Spleen (tissue), 11 donors: ENCODE measurements around the gene SHF. TPM values are rescaled to one million over a fixed set of nuclear protein-coding genes. Genes with fewer than 3 reads are reported as not detected.

ENCODE experiments used
- DNase-seq: peaks from one replicate; pipeline ENCODE4 v3.0.0-alpha.2; 2020
- H3K27ac ChIP-seq, 8 donors: fragments of 200-600 bp; sonication (generic) in 7 of 8; 1 replicate in 4 of 8; 2 replicates in 4 of 8; pipeline versions ENCODE4 v1.5.0 to v1.8.0; 2016 to 2021; ENCODE audit warnings: inconsistent platforms in 4 of 8, mild to moderate bottlenecking in 4 of 8, moderate library complexity in 1 of 8
- H3K27me3 ChIP-seq, 7 donors: fragments of 200-600 bp; sonication (generic) in 6 of 7; replicated peaks in 1 of 7; 1 replicate in 4 of 7; 2 replicates in 3 of 7; pipeline versions ENCODE4 v1.5.0 to v1.8.0; 2016 to 2021; ENCODE audit warnings: inconsistent platforms in 3 of 7, mild to moderate bottlenecking in 1 of 7
- H3K36me3 ChIP-seq, 6 donors: fragments of 200-600 bp; sonication (generic) in 5 of 6; 1 replicate in 4 of 6; 2 replicates in 2 of 6; pipeline versions ENCODE4 v1.5.0 to v1.8.0; 2016 to 2021; ENCODE audit warnings: inconsistent platforms in 2 of 6
- H3K4me1 ChIP-seq, 6 donors: fragments of 200-600 bp; sonication (generic) in 5 of 6; 1 replicate in 3 of 6; 2 replicates in 3 of 6; pipeline versions ENCODE4 v1.5.0 to v1.8.0; 2016 to 2021; ENCODE audit warnings: inconsistent platforms in 3 of 6
- H3K4me3 ChIP-seq, 8 donors: fragments of 200-600 bp; sonication (generic) in 7 of 8; 1 replicate in 4 of 8; 2 replicates in 4 of 8; pipeline versions ENCODE4 v1.5.0 to v1.8.0; 2016 to 2021; ENCODE audit warnings: inconsistent platforms in 4 of 8, mild to moderate bottlenecking in 4 of 8, moderate library complexity in 2 of 8
- H3K9me3 ChIP-seq, 8 donors: fragments of 200-600 bp; sonication (generic) in 7 of 8; 1 replicate in 4 of 8; 2 replicates in 4 of 8; pipeline versions ENCODE4 v1.5.0 to v1.8.0; 2016 to 2021; ENCODE audit warnings: inconsistent platforms in 4 of 8
- CTCF ChIP-seq, 11 experiments: fragments of 200-600 bp in 7 of 11; fragments of 450-650 bp in 4 of 11; sonication (generic) in 4 of 11; IDR thresholded peaks in 8 of 11; conservative IDR thresholded peaks in 3 of 11; 1 replicate in 7 of 11; 2 replicates in 4 of 11; pipeline versions ENCODE4 v1.4.0 to v1.8.0; 2016 to 2021; ENCODE audit warnings: antibody characterized with exemption in 11 of 11, inconsistent platforms in 4 of 11, mild to moderate bottlenecking in 1 of 11
- POLR2A ChIP-seq, 3 donors: fragments of 450-650 bp; IDR thresholded peaks; one replicate each; pipeline ENCODE4 v1.5.1; 2017; ENCODE audit warnings: antibody characterized with exemption in 3 of 3, mild to moderate bottlenecking in 1 of 3
- POLR2AphosphoS5 ChIP-seq, 3 donors: sonication (generic); formaldehyde crosslinking; IDR thresholded peaks; one replicate each; pipeline ENCODE4 v1.5.1; 2017; ENCODE audit warnings: antibody characterized with exemption in 3 of 3
- whole genome bisulfite sequencing, 5 donors: extraction: QIAGEN DNeasy Blood & Tissue Kit in 3 of 5; methylation state at CpG; one replicate each; pipeline versions ENCODE4 v1.1.5 to v1.1.7; 2013 to 2018; 5-methylcytosine and 5-hydroxymethylcytosine counted together
- intact Hi-C: fragments of 100-400 bp; cut with DNase I; formaldehyde crosslinking; loops from one replicate; pipeline ENCODE4 v1.15.0; 2023; ENCODE audit warnings: low total_unique reads
- polyA plus RNA-seq, 3 donors: library from polyadenylated mRNA; stranded (reverse); fragments of 200-250 nt; gene quantifications; one replicate each; pipeline ENCODE4 v1.2.1, GENCODE V29; 2013
- total RNA-seq, 7 donors: library from RNA; depleted of rRNA in 3 of 7; stranded (reverse); fragments of >200 nt in 3 of 7; fragmentation: NEBNext Ultra II Directional in 4 of 7; extraction: Animal tissue kit (Norgen Biotek cat#: 25700) in 4 of 7; gene quantifications; one replicate each; pipeline versions ENCODE4 v1.1.0 to v1.2.1, GENCODE V29; 2016 to 2021
- donor health status: healthy with polysubstance abuse.
- donor health status: DM: no; HTN: no; CAD: no; lungs with moderate emphysema.
- donor health status: DM: no; HTN: no; CAD: no.
- donor health status: Bipolar disorder and iron deficiency.
- donor health status: healthy.
- donor health status: DM: no; HTN: no; CAD: no.
- donor health status: DM: yes; HTN: yes; CAD: no.

Gene SHF
- total and polyA plus RNA-seq, 10 donors = 1.9 to 8.8 (median 5.7) TPM

GRCh38 chr15:45162771-45163507 is 24.8 kb downstream of the SHF start:
- Histone ChIP-seq H3K9me3 (no peaks in the 10 kb centered on the region), H3K4me1 (peaks cover 1 to 43% (median 22%) of the 10 kb centered on the region in 6 donors), H3K36me3 (no peaks in the 10 kb centered on the region), H3K4me3 (no peak overlapping the region), H3K27ac (no peak overlapping the region), H3K27me3 (no peaks in the 10 kb centered on the region)
- TF ChIP-seq POLR2A (IDR thresholded peaks at IDR 0.05) = no peak
- TF ChIP-seq CTCF (IDR thresholded peaks at IDR 0.05 in 8 of 11, conservative IDR thresholded peaks at IDR 0.05 in 3 of 11) = peak; percentile 72 to 88 (median 83)
- TF ChIP-seq POLR2AphosphoS5 (IDR thresholded peaks at IDR 0.05) = peak in 2 of 3 donors; percentile 15 to 44
- peak; percentile 87 for DNase-seq
- 9 to 23% (median 19%) methylated on average over 7 of the region's 7 CpGs for WGBS, 5 donors
- intact Hi-C loops = loop anchor here (10.0 kb wide), 1 partner anchor 232 kb away; no protein-coding TSS in a partner anchor

DNA sequence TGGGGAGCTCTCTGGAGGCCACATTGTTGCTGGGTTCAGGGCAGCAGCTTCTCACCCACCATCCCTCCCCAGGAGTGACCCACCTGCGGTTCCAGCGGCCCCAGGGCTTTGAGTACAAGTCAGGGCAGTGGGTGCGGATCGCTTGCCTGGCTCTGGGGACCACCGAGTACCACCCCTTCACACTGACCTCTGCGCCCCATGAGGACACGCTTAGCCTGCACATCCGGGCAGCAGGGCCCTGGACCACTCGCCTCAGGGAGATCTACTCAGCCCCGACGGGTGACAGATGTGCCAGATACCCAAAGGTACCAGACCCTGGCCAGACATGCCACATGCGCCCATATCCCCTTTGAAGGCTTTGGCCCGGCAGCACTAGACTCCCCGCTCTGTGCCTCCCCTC is 26.1 kb downstream of the SHF start:
- no peaks in the 10 kb centered on the region for H3K27me3 ChIP-seq
- TF ChIP-seq POLR2A (IDR thresholded peaks at IDR 0.05) = no peak
- TF ChIP-seq POLR2AphosphoS5 (IDR thresholded peaks at IDR 0.05) = no peak
- no peak for TF ChIP-seq CTCF (IDR thresholded peaks at IDR 0.05 in 8 of 11, conservative IDR thresholded peaks at IDR 0.05 in 3 of 11)
- H3K27ac ChIP-seq = no peak overlapping the region
- no peaks in the 10 kb centered on the region for H3K9me3 ChIP-seq
- H3K4me1 ChIP-seq = peaks cover 0 to 36% (median 15%) of the 10 kb centered on the region in 6 donors
- WGBS, 5 donors = 94 to 97% (median 95%) methylated on average over 6 to 14 of the region's 14 CpGs
- no peak for DNase-seq
- intact Hi-C loops = loop anchor here (10.0 kb wide), 1 partner anchor 233 kb away; no protein-coding TSS in a partner anchor
- H3K36me3 ChIP-seq = no peaks in the 10 kb centered on the region
- no peak overlapping the region for H3K4me3 ChIP-seq

GRCh38 chr15:45157974-45158373 is 29.8 kb downstream of the SHF start:
- H3K4me3 ChIP-seq = no peak overlapping the region
- DNase-seq = no peak
- WGBS, 5 donors = 50 to 84% (median 59%) methylated on average over 1 of the region's 1 CpG
- no peaks in the 10 kb centered on the region for H3K36me3 ChIP-seq
- H3K9me3 ChIP-seq = no peaks in the 10 kb centered on the region
- no peaks in the 10 kb centered on the region for H3K27me3 ChIP-seq
- TF ChIP-seq CTCF (IDR thresholded peaks at IDR 0.05 in 8 of 11, conservative IDR thresholded peaks at IDR 0.05 in 3 of 11) = no peak
- TF ChIP-seq POLR2A (IDR thresholded peaks at IDR 0.05) = no peak
- TF ChIP-seq POLR2AphosphoS5 (IDR thresholded peaks at IDR 0.05) = no peak
- intact Hi-C loops = no loop called here
- no peak overlapping the region for H3K27ac ChIP-seq
- peaks cover 0 to 8% (median 3%) of the 10 kb centered on the region in 6 donors for H3K4me1 ChIP-seq

GRCh38 chr15:45156744-45157455 is 30.9 kb downstream of the SHF start:
- H3K4me1 ChIP-seq = no peaks in the 10 kb centered on the region
- TF ChIP-seq POLR2AphosphoS5 (IDR thresholded peaks at IDR 0.05) (no peak), POLR2A (IDR thresholded peaks at IDR 0.05) (no peak), CTCF (IDR thresholded peaks at IDR 0.05 in 8 of 11, conservative IDR thresholded peaks at IDR 0.05 in 3 of 11) (no peak)
- peaks cover 0 to 9% (median 3%) of the 10 kb centered on the region in 6 donors for H3K36me3 ChIP-seq
- H3K27ac ChIP-seq = no peak overlapping the region
- no peak overlapping the region for H3K4me3 ChIP-seq
- intact Hi-C loops = no loop called here
- H3K27me3 ChIP-seq = no peaks in the 10 kb centered on the region
- 90 to 96% (median 90%) methylated on average over 7 of the region's 7 CpGs for WGBS, 5 donors
- no peak for DNase-seq
- H3K9me3 ChIP-seq = no peaks in the 10 kb centered on the region
